Neural cell (in vitro differentiated cells): ENCODE results near the gene CYP2U1.

Experiments
- EP300 ChIP-seq: fragments of 450-650 bp; conservative IDR thresholded peaks from 2 replicates; pipeline ENCODE4 v1.6.1; 2014; ENCODE audit warnings: antibody characterized with exemption, mild to moderate bottlenecking, moderate library complexity; ENCODE audit not compliant: poor library complexity, severe bottlenecking
- TF ChIP-seq, protein P1 (sequence below): fragments of 450-650 bp; IDR thresholded peaks from 2 replicates; pipeline ENCODE4 v1.5.1; 2014; ENCODE audit warnings: antibody characterized with exemption, mild to moderate bottlenecking, moderate library complexity; ENCODE audit not compliant: poor library complexity, severe bottlenecking

DNA sequence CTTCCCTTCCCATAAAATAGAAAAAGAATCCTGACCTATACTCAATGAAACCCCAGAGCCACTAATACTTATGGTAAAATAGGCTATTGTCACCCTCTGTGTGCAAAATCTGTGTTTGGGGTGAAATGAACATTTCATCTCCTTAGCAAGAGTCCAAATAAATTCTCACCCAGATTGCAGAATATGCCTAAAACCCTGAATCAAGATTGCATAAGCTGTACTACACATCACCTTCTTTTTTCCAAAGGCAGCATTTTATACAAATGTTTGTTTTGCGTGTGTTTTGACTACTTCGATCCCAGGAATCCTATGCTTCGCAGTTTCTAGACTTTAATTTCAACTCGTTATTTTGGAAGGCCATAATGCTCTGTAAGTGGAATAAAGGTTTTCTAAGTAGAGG is 46.1 kb downstream of the CYP2U1 start:
- TF ChIP-seq EP300: no peak
- TF ChIP-seq, protein P1, sequence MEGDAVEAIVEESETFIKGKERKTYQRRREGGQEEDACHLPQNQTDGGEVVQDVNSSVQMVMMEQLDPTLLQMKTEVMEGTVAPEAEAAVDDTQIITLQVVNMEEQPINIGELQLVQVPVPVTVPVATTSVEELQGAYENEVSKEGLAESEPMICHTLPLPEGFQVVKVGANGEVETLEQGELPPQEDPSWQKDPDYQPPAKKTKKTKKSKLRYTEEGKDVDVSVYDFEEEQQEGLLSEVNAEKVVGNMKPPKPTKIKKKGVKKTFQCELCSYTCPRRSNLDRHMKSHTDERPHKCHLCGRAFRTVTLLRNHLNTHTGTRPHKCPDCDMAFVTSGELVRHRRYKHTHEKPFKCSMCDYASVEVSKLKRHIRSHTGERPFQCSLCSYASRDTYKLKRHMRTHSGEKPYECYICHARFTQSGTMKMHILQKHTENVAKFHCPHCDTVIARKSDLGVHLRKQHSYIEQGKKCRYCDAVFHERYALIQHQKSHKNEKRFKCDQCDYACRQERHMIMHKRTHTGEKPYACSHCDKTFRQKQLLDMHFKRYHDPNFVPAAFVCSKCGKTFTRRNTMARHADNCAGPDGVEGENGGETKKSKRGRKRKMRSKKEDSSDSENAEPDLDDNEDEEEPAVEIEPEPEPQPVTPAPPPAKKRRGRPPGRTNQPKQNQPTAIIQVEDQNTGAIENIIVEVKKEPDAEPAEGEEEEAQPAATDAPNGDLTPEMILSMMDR: no peak
